MCF 10A (cell line): ENCODE data around the gene SHISA3. TPM values are rescaled to one million over a fixed set of nuclear protein-coding genes. Genes with fewer than 3 reads are reported as not detected.

Experiments
- BruUV-seq: library from RNA; stranded (reverse); fragments of 400-500 nt; replicated peaks from 2 replicates; lab custom pipeline; 2021; lab: Mats Ljungman, UMichigan
- CTCF ChIA-PET: fragments of 300-600 bp; sonication (Branson Sonifier 250); formaldehyde crosslinking; extraction: SDS; loops from one replicate; lab custom pipeline; 2021; ENCODE audit warnings: antibody characterized with exemption, inconsistent platforms; lab: Yijun Ruan, JAX
- POLR2A ChIA-PET: fragments of 300-600, 350-650 bp; sonication (Branson Sonifier 250); formaldehyde crosslinking; extraction: SDS; loops from one replicate; lab custom pipeline; 2020; ENCODE audit warnings: antibody characterized with exemption, inconsistent platforms; lab: Yijun Ruan, JAX
- DNase-seq: peaks from one replicate; pipeline ENCODE4 v3.0.0-alpha.2; 2018; ENCODE audit not compliant: unreplicated experiment
- H3K27ac Mint-ChIP-seq: one replicate; pipeline ENCODE4 v1.8.0; 2022; ENCODE audit warnings: mild to moderate bottlenecking, low read depth, mixed read lengths; ENCODE audit not compliant: unreplicated experiment
- H3K27me3 Mint-ChIP-seq: one replicate; pipeline ENCODE4 v1.8.0; 2022; ENCODE audit warnings: mixed read lengths; ENCODE audit not compliant: insufficient read depth, unreplicated experiment
- H3K36me3 Mint-ChIP-seq: one replicate; pipeline ENCODE4 v1.8.0; 2022; ENCODE audit warnings: mild to moderate bottlenecking, moderate library complexity, mixed read lengths; ENCODE audit not compliant: insufficient read depth, unreplicated experiment
- H3K4me1 Mint-ChIP-seq: one replicate; pipeline ENCODE4 v1.8.0; 2022; ENCODE audit warnings: mixed read lengths; ENCODE audit not compliant: insufficient read depth, unreplicated experiment
- H3K4me3 Mint-ChIP-seq: one replicate; pipeline ENCODE4 v1.8.0; 2022; ENCODE audit warnings: mild to moderate bottlenecking, moderate library complexity, mixed read lengths; ENCODE audit not compliant: unreplicated experiment
- H3K9me3 Mint-ChIP-seq: one replicate; pipeline ENCODE4 v1.8.0; 2022; ENCODE audit warnings: mixed read lengths; ENCODE audit not compliant: unreplicated experiment
- intact Hi-C: fragments of 100-400 bp; cut with micrococcal nuclease; formaldehyde crosslinking; loops from 2 replicates; pipeline ENCODE4 v1.14.1; 2022
- total RNA-seq: library from RNA; stranded (reverse); gene quantifications from 2 replicates; pipeline ENCODE4 v1.2.3, GENCODE V29; 2022
- TF ChIP-seq, protein P1 (sequence below): fragments of 200-600 bp; IDR thresholded peaks from one replicate; pipeline ENCODE4 v1.8.0; 2022; ENCODE audit warnings: antibody characterized with exemption, mild to moderate bottlenecking; ENCODE audit not compliant: unreplicated experiment

SHISA3 gene
- total RNA-seq, 1 experiment from 2014 or later, result not detected

- Mint-ChIP-seq H3K9me3 (no peaks in the 10 kb centered on the region), H3K4me1 (no peaks in the 10 kb centered on the region), H3K4me3 (peak overlapping the region; percentile 53), H3K27ac (no peak overlapping the region), H3K27me3 (peaks cover 15% of the 10 kb centered on the region), H3K36me3 (no peaks in the 10 kb centered on the region)
- TF ChIP-seq, protein P1, sequence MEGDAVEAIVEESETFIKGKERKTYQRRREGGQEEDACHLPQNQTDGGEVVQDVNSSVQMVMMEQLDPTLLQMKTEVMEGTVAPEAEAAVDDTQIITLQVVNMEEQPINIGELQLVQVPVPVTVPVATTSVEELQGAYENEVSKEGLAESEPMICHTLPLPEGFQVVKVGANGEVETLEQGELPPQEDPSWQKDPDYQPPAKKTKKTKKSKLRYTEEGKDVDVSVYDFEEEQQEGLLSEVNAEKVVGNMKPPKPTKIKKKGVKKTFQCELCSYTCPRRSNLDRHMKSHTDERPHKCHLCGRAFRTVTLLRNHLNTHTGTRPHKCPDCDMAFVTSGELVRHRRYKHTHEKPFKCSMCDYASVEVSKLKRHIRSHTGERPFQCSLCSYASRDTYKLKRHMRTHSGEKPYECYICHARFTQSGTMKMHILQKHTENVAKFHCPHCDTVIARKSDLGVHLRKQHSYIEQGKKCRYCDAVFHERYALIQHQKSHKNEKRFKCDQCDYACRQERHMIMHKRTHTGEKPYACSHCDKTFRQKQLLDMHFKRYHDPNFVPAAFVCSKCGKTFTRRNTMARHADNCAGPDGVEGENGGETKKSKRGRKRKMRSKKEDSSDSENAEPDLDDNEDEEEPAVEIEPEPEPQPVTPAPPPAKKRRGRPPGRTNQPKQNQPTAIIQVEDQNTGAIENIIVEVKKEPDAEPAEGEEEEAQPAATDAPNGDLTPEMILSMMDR, result no peak
- ChIA-PET POLR2A (interaction anchor here (0.6 kb wide), 1 partner anchor 660 kb away, joined by 4 read pairs; no protein-coding TSS in a partner anchor), CTCF (interaction anchor here (0.5 to 4.2 kb wide), 2 partner anchors 122 to 279 kb away, joined by 3 to 27 read pairs; no protein-coding TSS in a partner anchor)
- DNase-seq, result no peak
- BruUV-seq, result no TSS peak
- intact Hi-C loops, result no loop called here
Measured at GRCh38 chr4:42398171-42398870, 1.0 kb downstream of the SHISA3 start.

- H3K27me3 Mint-ChIP-seq, result peaks cover 15% of the 10 kb centered on the region
- CTCF ChIA-PET, result interaction anchor here (1.4 to 4.2 kb wide), 2 partner anchors 27 to 121 kb away, joined by 3 to 27 read pairs; no protein-coding TSS in a partner anchor
- no peaks in the 10 kb centered on the region for H3K9me3 Mint-ChIP-seq
- TF ChIP-seq, protein P1, result no peak
- no TSS peak for BruUV-seq
- POLR2A ChIA-PET, result interaction anchor here (0.6 kb wide), 1 partner anchor 660 kb away, joined by 4 read pairs; no protein-coding TSS in a partner anchor
- H3K4me1 Mint-ChIP-seq, result no peaks in the 10 kb centered on the region
- intact Hi-C loops, result no loop called here
- no peak overlapping the region for H3K27ac Mint-ChIP-seq
- H3K36me3 Mint-ChIP-seq, result no peaks in the 10 kb centered on the region
- DNase-seq, result no peak
- peak overlapping the region; percentile 53 for H3K4me3 Mint-ChIP-seq
Measured at GRCh38 chr4:42398871-42399331, 1.6 kb downstream of the SHISA3 start.

GRCh38 chr4:42399393-42399792 lies 2.1 kb downstream of the SHISA3 start:
- H3K4me1 Mint-ChIP-seq, result no peaks in the 10 kb centered on the region
- H3K36me3 Mint-ChIP-seq, result no peaks in the 10 kb centered on the region
- BruUV-seq, result no TSS peak
- H3K4me3 Mint-ChIP-seq, result no peak overlapping the region
- no peak for DNase-seq
- H3K9me3 Mint-ChIP-seq, result no peaks in the 10 kb centered on the region
- CTCF ChIA-PET, result interaction anchor here (1.0 to 4.2 kb wide), 4 partner anchors 13 to 121 kb away, joined by 3 to 27 read pairs (median 4); no protein-coding TSS in a partner anchor
- intact Hi-C loops, result no loop called here
- peaks cover 15% of the 10 kb centered on the region for H3K27me3 Mint-ChIP-seq
- H3K27ac Mint-ChIP-seq, result no peak overlapping the region
- TF ChIP-seq, protein P1, result no peak
- POLR2A ChIA-PET, result no interaction called here

GRCh38 chr4:42401171-42401570 lies 3.9 kb downstream of the SHISA3 start:
- POLR2A ChIA-PET, result interaction anchor here (0.7 kb wide), 1 partner anchor 1266 kb away, joined by 3 read pairs; no protein-coding TSS in a partner anchor
- intact Hi-C loops, result loop anchor here (1.0 kb wide), 1 partner anchor 119 kb away; no protein-coding TSS in a partner anchor
- H3K36me3 Mint-ChIP-seq, result no peaks in the 10 kb centered on the region
- TF ChIP-seq, protein P1, result no peak
- H3K4me1 Mint-ChIP-seq, result no peaks in the 10 kb centered on the region
- no peak overlapping the region for H3K4me3 Mint-ChIP-seq
- CTCF ChIA-PET, result interaction anchor here (0.5 to 4.2 kb wide), 7 partner anchors 9 to 1351 kb away, joined by 3 to 27 read pairs (median 4); no protein-coding TSS in a partner anchor
- H3K27ac Mint-ChIP-seq, result no peak overlapping the region
- peaks cover 15% of the 10 kb centered on the region for H3K27me3 Mint-ChIP-seq
- peak; percentile 50 for DNase-seq
- no peaks in the 10 kb centered on the region for H3K9me3 Mint-ChIP-seq
- no TSS peak for BruUV-seq
